ENCODE results near the gene FRMD7. TPM values are rescaled to one million over a fixed set of nuclear protein-coding genes. Genes with fewer than 3 reads are reported as not detected.

FRMD7 gene
- total RNA-seq, 1 experiment from 2014 or later: not detected

- Histone ChIP-seq H3K4me1 (ENCODE audit: insufficient read depth, low read length) (no peaks in the 10 kb centered on the region), H4K91ac (ENCODE audit: insufficient read length, low read depth, low read length) (no peak overlapping the region), H3K4me2 (ENCODE audit: insufficient read depth, insufficient read length, low read length) (no peak overlapping the region), H2BK5ac (ENCODE audit: insufficient read length, low read length) (no peak overlapping the region), H3K56ac (ENCODE audit: insufficient read length, low read depth, low read length) (no peak overlapping the region), H3K18ac (ENCODE audit: insufficient read length, low read depth, low read length) (no peak overlapping the region), H2AFZ (ENCODE audit: low read length) (no peak overlapping the region), H3K9ac (ENCODE audit: extremely low read depth, insufficient read length, low read length) (no peak overlapping the region), H3K4ac (ENCODE audit: low read depth, low read length) (no peak overlapping the region), H2AK5ac (ENCODE audit: insufficient read length, low read length) (no peak overlapping the region), H3K27ac (ENCODE audit: insufficient read length, low read depth, low read length) (no peak overlapping the region), H3K27me3 (ENCODE audit: insufficient read depth, low read length) (no peaks in the 10 kb centered on the region), H3K14ac (ENCODE audit: insufficient read depth, low read length) (no peak overlapping the region), H3K79me2 (ENCODE audit: insufficient read depth, low read length) (no peaks in the 10 kb centered on the region; the same call in 1 of the 2 replicates), H3K23me2 (ENCODE audit: insufficient read length, low read depth, low read length, poor library complexity, severe bottlenecking) (no peaks in the 10 kb centered on the region), H2BK12ac (ENCODE audit: insufficient read length, low read depth, low read length) (no peak overlapping the region), H4K8ac (replicated peaks; ENCODE audit: insufficient read length, low read depth, low read length) (no peak overlapping the region), H2BK15ac (ENCODE audit: low read depth, low read length) (no peak overlapping the region), H3K79me1 (ENCODE audit: insufficient read depth, low read depth, low read length, poor library complexity, severe bottlenecking) (no peaks in the 10 kb centered on the region), H3K23ac (ENCODE audit: insufficient read length, low read depth, low read length) (no peak overlapping the region), H4K20me1 (ENCODE audit: control insufficient read depth, insufficient read depth, insufficient read length) (no peaks in the 10 kb centered on the region), H4K5ac (ENCODE audit: insufficient read length, low read depth, low read length) (no peak overlapping the region), H2BK20ac (ENCODE audit: low read depth, low read length, poor library complexity, severe bottlenecking) (no peak overlapping the region), H2BK120ac (ENCODE audit: low read depth, low read length, poor library complexity, severe bottlenecking) (no peak overlapping the region), H3K9me3 (ENCODE audit: control insufficient read depth, low read depth, low read length) (no peaks in the 10 kb centered on the region), H3T11ph (ENCODE audit: low read length) (no peak overlapping the region)
- TF ChIP-seq CTCF (conservative IDR thresholded peaks at IDR 0.05): no peak
- Mint-ChIP-seq H3K4me1 (no peaks in the 10 kb centered on the region; a peak in 1 of 4 replicates), H3K4me3 (no peak overlapping the region), H3K9me3 (no peaks in the 10 kb centered on the region), H3K27me3 (ENCODE audit: low read depth) (no peaks in the 10 kb centered on the region), H3K27ac (no peak overlapping the region; a peak in 1 of 7 replicates), H3K36me3 (ENCODE audit: insufficient read depth in 1 of 3, low read depth in 3 of 3) (peaks cover 13 to 34% (median 25%) of the 10 kb centered on the region in 3 experiments)
- no peak for DNase-seq
- no CpG with 5 or more reads among the region's 2 CpGs for WGBS (ENCODE audit: extremely low coverage, insufficient read length, low lambda C conversion rate)
These were observed 67.8 kb downstream of the FRMD7 start for GRCh38 chrX:132059973-132060540.
